AG04450 (cell line): ENCODE results near the gene TMEM263. TPM values are rescaled to one million over a fixed set of nuclear protein-coding genes. Genes with fewer than 3 reads are reported as not detected.

Source experiments
- CTCF ChIA-PET: fragments of 300-600, 350-600 bp; formaldehyde crosslinking; extraction: SDS; loops from one replicate; lab custom pipeline; 2022; ENCODE audit warnings: antibody characterized with exemption, inconsistent platforms; lab: Charles Lee
- POLR2A ChIA-PET: fragments of 350-600 bp; formaldehyde crosslinking; extraction: SDS; loops from one replicate; lab custom pipeline; 2021; ENCODE audit warnings: antibody characterized with exemption, inconsistent platforms; lab: Yijun Ruan, JAX
- DNase-seq: peaks from one replicate; pipeline ENCODE4 v3.0.0-alpha.2; 2011; ENCODE audit warnings: low read depth, low spot score
- H3K27ac ChIP-seq: one replicate; pipeline ENCODE4 v1.5.1; 2012; ENCODE audit warnings: low read depth, low read length, control low read depth
- H3K27me3 ChIP-seq: one replicate; pipeline ENCODE4 v1.6.0; 2012; ENCODE audit warnings: low read length; ENCODE audit not compliant: control insufficient read depth, insufficient read depth
- H3K4me3 ChIP-seq: 2 replicates; pipeline ENCODE4 v1.5.1; 2011; ENCODE audit warnings: mild to moderate bottlenecking, low read depth, low read length, control low read depth
- H3K9me3 ChIP-seq: 2 replicates; pipeline ENCODE4 v1.5.1; 2012; ENCODE audit warnings: low read length; ENCODE audit not compliant: control insufficient read depth, insufficient read depth
- polyA plus RNA-seq: library from polyadenylated mRNA; depleted of rRNA; stranded (reverse); fragments of >200 nt; gene quantifications from 2 replicates; pipeline ENCODE4 v1.2.3, GENCODE V29; 2011
- TF ChIP-seq, protein P1 (sequence below): IDR thresholded peaks from 2 replicates; pipeline ENCODE4 v1.5.1; 2011; ENCODE audit warnings: low read depth, low read length, control low read depth, inconsistent platforms

The TMEM263 gene
- polyA plus RNA-seq, 1 experiment = 118 TPM

DNA sequence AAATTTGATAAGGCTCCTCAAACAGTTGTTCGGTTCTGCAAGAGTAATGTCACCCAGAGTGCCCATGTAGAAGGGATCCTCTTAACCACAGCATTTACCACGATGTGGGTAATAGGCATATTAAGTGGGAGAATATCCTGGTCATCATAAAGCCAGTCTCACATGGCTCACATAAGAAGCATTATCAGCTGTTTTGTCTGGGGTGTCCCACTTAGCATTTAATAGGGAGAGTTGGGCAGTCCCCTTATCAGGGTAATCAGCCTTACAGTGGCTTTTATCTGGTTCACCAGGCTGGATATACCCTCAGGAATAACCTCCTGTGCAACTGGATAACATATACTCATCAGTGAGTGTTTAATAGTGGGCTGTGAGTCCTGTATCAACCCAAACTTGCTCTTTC lies 12.9 kb upstream of the TMEM263 start:
- TF ChIP-seq, protein P1, sequence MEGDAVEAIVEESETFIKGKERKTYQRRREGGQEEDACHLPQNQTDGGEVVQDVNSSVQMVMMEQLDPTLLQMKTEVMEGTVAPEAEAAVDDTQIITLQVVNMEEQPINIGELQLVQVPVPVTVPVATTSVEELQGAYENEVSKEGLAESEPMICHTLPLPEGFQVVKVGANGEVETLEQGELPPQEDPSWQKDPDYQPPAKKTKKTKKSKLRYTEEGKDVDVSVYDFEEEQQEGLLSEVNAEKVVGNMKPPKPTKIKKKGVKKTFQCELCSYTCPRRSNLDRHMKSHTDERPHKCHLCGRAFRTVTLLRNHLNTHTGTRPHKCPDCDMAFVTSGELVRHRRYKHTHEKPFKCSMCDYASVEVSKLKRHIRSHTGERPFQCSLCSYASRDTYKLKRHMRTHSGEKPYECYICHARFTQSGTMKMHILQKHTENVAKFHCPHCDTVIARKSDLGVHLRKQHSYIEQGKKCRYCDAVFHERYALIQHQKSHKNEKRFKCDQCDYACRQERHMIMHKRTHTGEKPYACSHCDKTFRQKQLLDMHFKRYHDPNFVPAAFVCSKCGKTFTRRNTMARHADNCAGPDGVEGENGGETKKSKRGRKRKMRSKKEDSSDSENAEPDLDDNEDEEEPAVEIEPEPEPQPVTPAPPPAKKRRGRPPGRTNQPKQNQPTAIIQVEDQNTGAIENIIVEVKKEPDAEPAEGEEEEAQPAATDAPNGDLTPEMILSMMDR = no peak
- CTCF ChIA-PET = no interaction called here
- Histone ChIP-seq H3K4me3 (no peak overlapping the region), H3K27ac (no peak overlapping the region), H3K27me3 (peaks cover 5% of the 10 kb centered on the region), H3K9me3 (peaks cover 3% of the 10 kb centered on the region; the same call in 1 of the 2 replicates)
- DNase-seq = no peak
- POLR2A ChIA-PET = no interaction called here

GRCh38 chr12:106945261-106945851 lies 10.4 kb upstream of the TMEM263 start:
- Histone ChIP-seq H3K4me3 (no peak overlapping the region), H3K27me3 (peaks cover 5% of the 10 kb centered on the region), H3K27ac (no peak overlapping the region), H3K9me3 (peaks cover 3% of the 10 kb centered on the region; the same call in 1 of the 2 replicates)
- no peak for DNase-seq
- TF ChIP-seq, protein P1 = no peak
- POLR2A ChIA-PET = no interaction called here
- CTCF ChIA-PET = no interaction called here

DNA sequence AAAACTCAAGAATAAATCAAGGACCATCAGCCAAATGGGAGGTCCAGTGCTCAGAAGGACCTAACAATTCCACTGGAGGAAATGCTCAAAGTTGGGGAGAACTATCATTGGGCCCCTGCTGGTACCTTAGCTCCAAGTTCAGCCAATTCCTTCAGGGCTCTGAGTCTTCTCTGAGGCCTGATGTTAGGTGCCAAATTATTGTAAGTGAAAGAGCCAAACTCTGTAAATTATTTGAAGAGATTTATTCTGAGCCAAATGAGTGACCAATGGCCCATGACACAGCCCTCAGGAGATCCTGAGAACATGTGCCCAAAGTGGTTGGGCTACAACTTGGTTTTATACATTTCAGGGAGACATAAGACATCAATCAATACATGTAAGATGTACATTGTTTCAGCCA lies 8.2 kb upstream of the TMEM263 start:
- Histone ChIP-seq H3K27ac (no peak overlapping the region), H3K4me3 (no peak overlapping the region), H3K9me3 (peaks cover 3% of the 10 kb centered on the region; the same call in 1 of the 2 replicates), H3K27me3 (no peaks in the 10 kb centered on the region)
- ChIA-PET CTCF (no interaction called here), POLR2A (interaction anchor here (1.1 kb wide), 1 partner anchor 9 kb away, joined by 4 read pairs; no protein-coding TSS in a partner anchor)
- TF ChIP-seq, protein P1 = no peak
- no peak for DNase-seq

DNA sequence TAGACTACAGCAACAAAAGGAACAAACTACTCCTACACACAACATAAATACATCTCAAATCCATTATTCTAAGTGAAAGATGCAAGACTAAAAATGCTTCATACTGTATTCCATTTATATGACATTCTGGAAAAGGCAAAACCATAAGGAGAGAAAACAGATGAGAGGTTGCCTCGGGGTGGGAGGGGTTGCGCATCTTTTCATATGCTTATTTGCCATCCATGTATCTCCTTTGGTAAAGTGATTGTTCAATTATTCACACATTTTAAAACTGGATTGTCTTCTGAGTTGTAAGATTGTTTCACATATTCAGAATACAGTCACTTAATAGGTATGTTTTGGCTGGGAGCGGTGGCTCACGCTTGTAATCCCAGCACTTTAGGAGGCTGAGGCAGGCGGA lies 5.1 kb upstream of the TMEM263 start:
- H3K4me3 ChIP-seq = no peak overlapping the region
- no peak overlapping the region for H3K27ac ChIP-seq
- H3K27me3 ChIP-seq = no peaks in the 10 kb centered on the region
- peaks cover 7% of the 10 kb centered on the region; the same call in 1 of the 2 replicates for H3K9me3 ChIP-seq
- POLR2A ChIA-PET = no interaction called here
- TF ChIP-seq, protein P1 = no peak
- CTCF ChIA-PET = no interaction called here
- DNase-seq = no peak

DNA sequence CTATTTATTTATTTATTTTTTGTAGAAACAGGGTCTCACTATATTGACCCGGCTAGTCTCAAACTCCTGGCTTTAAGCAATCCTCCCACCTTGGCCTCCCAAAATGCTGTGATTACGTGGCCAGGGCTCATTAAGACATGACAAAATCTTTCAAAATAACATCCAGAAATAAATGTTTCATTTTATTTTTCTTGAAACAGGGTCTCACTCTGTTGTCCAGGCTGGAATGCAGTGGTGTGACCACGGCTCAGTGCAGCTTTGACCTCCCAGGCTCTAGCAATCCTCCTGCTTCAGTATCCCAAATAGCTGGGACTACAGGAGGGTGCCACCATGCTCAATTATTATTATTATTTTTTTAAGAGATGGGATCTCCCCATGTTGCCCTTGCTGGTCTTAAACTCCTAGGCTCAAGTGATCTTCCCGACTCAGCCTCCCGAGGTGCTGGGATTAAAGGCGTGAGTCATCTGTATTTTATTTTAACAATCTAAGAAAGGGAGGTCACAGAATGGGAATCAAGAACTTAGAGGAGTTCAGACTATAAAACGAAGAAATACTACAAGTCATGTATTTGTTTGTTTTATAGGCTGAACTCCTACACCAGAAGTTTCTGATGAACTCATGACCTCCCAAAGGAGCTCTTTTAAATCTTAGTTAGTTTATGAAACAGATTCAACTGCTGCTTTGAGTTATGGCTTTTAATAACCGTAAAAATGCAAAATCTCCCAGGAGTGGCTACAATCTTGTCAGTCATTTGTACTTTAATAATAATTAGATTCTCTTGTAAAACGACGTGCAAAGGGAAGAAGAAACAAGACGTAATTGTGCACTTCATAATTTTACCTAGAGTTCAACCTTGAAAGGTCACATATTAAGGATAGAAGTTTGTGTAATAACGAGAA lies 2.1 kb upstream of the TMEM263 start:
- no peak for DNase-seq
- TF ChIP-seq, protein P1 = no peak
- no peak overlapping the region for H3K27ac ChIP-seq
- H3K9me3 ChIP-seq = peaks cover 3% of the 10 kb centered on the region; the same call in 1 of the 2 replicates
- H3K27me3 ChIP-seq = no peaks in the 10 kb centered on the region
- ChIA-PET CTCF (interaction anchor here (0.7 to 1.9 kb wide), 2 partner anchors 34 to 51 kb away, joined by 3 to 5 read pairs; no protein-coding TSS in a partner anchor), POLR2A (no interaction called here)
- no peak overlapping the region for H3K4me3 ChIP-seq
